ENCODE results near the gene DCST2. TPM values are rescaled to one million over a fixed set of nuclear protein-coding genes. Genes with fewer than 3 reads are reported as not detected.

DCST2 gene
- total and polyA plus RNA-seq, 9 of the 15 experiments (the other 6 are each of a cell fraction or from before 2014, with no cell fraction given) = 0.09 to 0.49 (median 0.11) TPM; not detected in 3

DNA sequence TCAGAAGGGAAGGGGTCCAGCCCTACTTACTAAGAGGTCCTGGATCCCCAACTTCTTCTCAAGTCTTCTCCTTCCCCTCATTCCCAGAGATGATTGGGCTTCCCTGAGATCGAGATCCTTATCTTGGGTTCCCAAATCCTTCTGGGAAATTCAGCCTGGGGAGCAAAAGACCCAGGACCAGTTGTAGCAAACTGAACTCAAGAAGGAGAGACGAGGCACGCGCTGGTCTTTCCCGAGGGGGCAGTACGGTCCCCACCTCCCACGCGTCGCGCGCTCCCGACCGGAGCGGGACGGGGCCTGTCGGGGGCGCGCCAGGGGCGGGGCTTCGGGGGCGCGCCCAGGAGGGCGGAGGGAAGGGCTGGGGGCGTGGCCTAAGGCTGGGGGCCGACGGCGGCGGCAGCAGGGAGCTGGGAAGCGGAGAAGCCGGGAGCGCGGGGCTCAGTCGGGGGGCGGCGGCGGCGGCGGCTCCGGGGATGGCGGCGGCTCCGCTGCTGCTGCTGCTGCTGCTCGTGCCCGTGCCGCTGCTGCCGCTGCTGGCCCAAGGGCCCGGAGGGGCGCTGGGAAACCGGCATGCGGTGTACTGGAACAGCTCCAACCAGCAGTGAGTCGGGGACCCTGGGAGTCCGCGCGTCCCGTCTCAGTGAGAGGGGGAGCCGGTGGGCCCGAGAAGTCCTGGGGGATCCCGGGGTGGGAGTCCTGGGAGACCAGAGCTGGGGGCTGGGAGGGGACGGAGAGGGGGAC lies 45.1 kb upstream of the DCST2 start, which contains the start of gene EFNA3 (continued):
- TF ChIP-seq PTBP1 (IDR thresholded peaks at IDR 0.05; ENCODE audit: low read depth, low read length) (no peak), ZNF212 (CRISPR knock-in tag; IDR thresholded peaks at IDR 0.05) (no peak), ZBED1 (IDR thresholded peaks at IDR 0.05) (no peak), NRF1 (conservative IDR thresholded peaks at IDR 0.05 in 1 of 2, IDR thresholded peaks at IDR 0.05 in 1 of 2) (peak in 1 of 2 experiments; percentile 14; a peak in 1 of 4 replicates), ELF4 (CRISPR knock-in tag; IDR thresholded peaks at IDR 0.05) (no peak), PML (IDR thresholded peaks at IDR 0.05; ENCODE audit: low read length) (no peak), ZNF766 (CRISPR knock-in tag; conservative IDR thresholded peaks at IDR 0.05) (peak; percentile 92), CSDE1 (IDR thresholded peaks at IDR 0.05) (no peak), HNRNPLL (IDR thresholded peaks at IDR 0.05; ENCODE audit: low read depth, low read length, poor library complexity, severe bottlenecking) (no peak), ZNF589 (CRISPR knock-in tag; IDR thresholded peaks at IDR 0.05; ENCODE audit: low read depth) (0 out of 2 replicates have a peak, but pooled peaks have one; percentile 67), ZNF431 (CRISPR knock-in tag; IDR thresholded peaks at IDR 0.05) (peak; percentile 75), ZNF143 (CRISPR knock-in tag; IDR thresholded peaks at IDR 0.05) (no peak), GABPB1 (CRISPR knock-in tag; IDR thresholded peaks at IDR 0.05) (0 out of 2 replicates have a peak, but pooled peaks have one; percentile 16), GATAD2B (IDR thresholded peaks at IDR 0.05; ENCODE audit: borderline replicate concordance) (0 out of 2 replicates have a peak, but pooled peaks have one; percentile 68), NONO (IDR thresholded peaks at IDR 0.05; ENCODE audit: low read depth in 2 of 2, low read length in 1 of 2) (0 out of 4 replicates have a peak, but pooled peaks of 1 of the 2 experiments have one; percentile 53), L3MBTL2 (IDR thresholded peaks at IDR 0.05) (peak; percentile 46), TARDBP (IDR thresholded peaks at IDR 0.05) (no peak), HDAC2 (IDR thresholded peaks at IDR 0.05) (peak; percentile 23; the same call in 1 of the 2 replicates), BRD9 (IDR thresholded peaks at IDR 0.05; ENCODE audit: low read depth, partially characterized antibody) (no peak)
- TF ChIP-seq, protein P1, sequence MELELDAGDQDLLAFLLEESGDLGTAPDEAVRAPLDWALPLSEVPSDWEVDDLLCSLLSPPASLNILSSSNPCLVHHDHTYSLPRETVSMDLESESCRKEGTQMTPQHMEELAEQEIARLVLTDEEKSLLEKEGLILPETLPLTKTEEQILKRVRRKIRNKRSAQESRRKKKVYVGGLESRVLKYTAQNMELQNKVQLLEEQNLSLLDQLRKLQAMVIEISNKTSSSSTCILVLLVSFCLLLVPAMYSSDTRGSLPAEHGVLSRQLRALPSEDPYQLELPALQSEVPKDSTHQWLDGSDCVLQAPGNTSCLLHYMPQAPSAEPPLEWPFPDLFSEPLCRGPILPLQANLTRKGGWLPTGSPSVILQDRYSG (tag; conservative IDR thresholded peaks at IDR 0.05; ENCODE audit: low read depth) = no peak
- TF ChIP-seq, protein P2, sequence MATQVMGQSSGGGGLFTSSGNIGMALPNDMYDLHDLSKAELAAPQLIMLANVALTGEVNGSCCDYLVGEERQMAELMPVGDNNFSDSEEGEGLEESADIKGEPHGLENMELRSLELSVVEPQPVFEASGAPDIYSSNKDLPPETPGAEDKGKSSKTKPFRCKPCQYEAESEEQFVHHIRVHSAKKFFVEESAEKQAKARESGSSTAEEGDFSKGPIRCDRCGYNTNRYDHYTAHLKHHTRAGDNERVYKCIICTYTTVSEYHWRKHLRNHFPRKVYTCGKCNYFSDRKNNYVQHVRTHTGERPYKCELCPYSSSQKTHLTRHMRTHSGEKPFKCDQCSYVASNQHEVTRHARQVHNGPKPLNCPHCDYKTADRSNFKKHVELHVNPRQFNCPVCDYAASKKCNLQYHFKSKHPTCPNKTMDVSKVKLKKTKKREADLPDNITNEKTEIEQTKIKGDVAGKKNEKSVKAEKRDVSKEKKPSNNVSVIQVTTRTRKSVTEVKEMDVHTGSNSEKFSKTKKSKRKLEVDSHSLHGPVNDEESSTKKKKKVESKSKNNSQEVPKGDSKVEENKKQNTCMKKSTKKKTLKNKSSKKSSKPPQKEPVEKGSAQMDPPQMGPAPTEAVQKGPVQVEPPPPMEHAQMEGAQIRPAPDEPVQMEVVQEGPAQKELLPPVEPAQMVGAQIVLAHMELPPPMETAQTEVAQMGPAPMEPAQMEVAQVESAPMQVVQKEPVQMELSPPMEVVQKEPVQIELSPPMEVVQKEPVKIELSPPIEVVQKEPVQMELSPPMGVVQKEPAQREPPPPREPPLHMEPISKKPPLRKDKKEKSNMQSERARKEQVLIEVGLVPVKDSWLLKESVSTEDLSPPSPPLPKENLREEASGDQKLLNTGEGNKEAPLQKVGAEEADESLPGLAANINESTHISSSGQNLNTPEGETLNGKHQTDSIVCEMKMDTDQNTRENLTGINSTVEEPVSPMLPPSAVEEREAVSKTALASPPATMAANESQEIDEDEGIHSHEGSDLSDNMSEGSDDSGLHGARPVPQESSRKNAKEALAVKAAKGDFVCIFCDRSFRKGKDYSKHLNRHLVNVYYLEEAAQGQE (IDR thresholded peaks at IDR 0.05; ENCODE audit: borderline replicate concordance) = no peak
- TF ChIP-seq, protein P2 (CRISPR knock-in tag; IDR thresholded peaks at IDR 0.05; ENCODE audit: low read depth) = no peak

Data from K562 (cell line).